GM12891 (cell line): ENCODE data around the gene NDUFA13.

Experiments
- PAX5 ChIP-seq: IDR thresholded peaks from 2 replicates; pipeline ENCODE4 v1.6.1; 2011; ENCODE audit warnings: low read length, moderate library complexity, mild to moderate bottlenecking; ENCODE audit not compliant: insufficient read depth, severe bottlenecking
- POLR2A ChIP-seq: IDR thresholded peaks from 2 replicates; pipeline ENCODE4 v1.6.1; 2011; ENCODE audit warnings: low read depth, low read length, control low read depth
- POLR2AphosphoS5 ChIP-seq: IDR thresholded peaks from 2 replicates; pipeline ENCODE4 v1.6.1; 2011; ENCODE audit warnings: low read depth, low read length, control low read depth

GRCh38 chr19:19485161-19485997, 30.6 kb upstream of the NDUFA13 start:
- TF ChIP-seq POLR2A: no peak
- TF ChIP-seq PAX5: no peak
- no peak for TF ChIP-seq POLR2AphosphoS5
